Measurements from ENCODE around the gene ATG7. TPM values are rescaled to one million over a fixed set of nuclear protein-coding genes. Genes with fewer than 3 reads are reported as not detected.

Gene ATG7
- total RNA-seq, 1 experiment from 2014 or later, result 36.0 TPM

DNA sequence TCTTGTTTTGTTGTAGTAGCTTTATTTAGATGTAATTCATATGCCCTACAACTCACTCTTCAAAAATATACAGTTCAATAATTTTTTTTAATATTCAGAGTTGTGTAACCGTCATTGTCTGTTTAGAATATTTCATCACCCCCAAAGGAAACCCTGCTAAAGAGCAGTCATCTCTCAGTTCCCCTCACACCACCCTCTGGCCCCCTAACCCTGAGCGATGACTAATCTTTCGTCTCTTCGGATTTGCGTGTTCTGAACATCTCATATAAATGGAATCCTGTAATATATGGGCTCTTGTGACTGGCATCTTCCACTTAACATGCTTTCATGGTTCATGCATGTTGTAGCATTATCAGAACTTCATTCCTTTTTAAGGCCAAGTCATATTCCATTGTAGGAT is 183.8 kb downstream of the ATG7 start:
- intact Hi-C loops (cut with micrococcal nuclease; ENCODE audit: unreplicated experiment) (no loop called here), in situ Hi-C loops (cut with HindIII; ENCODE audit: low pct_unique_long_range_greater_than_20kb, low sequenced_read_pairs) (no loop called here)
- ATAC-seq (no peak), DNase-seq (ENCODE audit: low read depth, low spot score) (no peak)
- H3K4me3 ChIP-seq (ENCODE audit: low read depth in 2 of 2, low read length in 2 of 2), result no peak overlapping the region
- TF ChIP-seq TCF7L2 (IDR thresholded peaks at IDR 0.05; ENCODE audit: low read depth, low read length) (no peak), POLR2AphosphoS5 (IDR thresholded peaks at IDR 0.05; ENCODE audit: low read depth, low read length) (no peak), SIN3A (IDR thresholded peaks at IDR 0.05; ENCODE audit: borderline replicate concordance, insufficient read depth, low read depth, low read length) (no peak)
- TF ChIP-seq, protein P1, sequence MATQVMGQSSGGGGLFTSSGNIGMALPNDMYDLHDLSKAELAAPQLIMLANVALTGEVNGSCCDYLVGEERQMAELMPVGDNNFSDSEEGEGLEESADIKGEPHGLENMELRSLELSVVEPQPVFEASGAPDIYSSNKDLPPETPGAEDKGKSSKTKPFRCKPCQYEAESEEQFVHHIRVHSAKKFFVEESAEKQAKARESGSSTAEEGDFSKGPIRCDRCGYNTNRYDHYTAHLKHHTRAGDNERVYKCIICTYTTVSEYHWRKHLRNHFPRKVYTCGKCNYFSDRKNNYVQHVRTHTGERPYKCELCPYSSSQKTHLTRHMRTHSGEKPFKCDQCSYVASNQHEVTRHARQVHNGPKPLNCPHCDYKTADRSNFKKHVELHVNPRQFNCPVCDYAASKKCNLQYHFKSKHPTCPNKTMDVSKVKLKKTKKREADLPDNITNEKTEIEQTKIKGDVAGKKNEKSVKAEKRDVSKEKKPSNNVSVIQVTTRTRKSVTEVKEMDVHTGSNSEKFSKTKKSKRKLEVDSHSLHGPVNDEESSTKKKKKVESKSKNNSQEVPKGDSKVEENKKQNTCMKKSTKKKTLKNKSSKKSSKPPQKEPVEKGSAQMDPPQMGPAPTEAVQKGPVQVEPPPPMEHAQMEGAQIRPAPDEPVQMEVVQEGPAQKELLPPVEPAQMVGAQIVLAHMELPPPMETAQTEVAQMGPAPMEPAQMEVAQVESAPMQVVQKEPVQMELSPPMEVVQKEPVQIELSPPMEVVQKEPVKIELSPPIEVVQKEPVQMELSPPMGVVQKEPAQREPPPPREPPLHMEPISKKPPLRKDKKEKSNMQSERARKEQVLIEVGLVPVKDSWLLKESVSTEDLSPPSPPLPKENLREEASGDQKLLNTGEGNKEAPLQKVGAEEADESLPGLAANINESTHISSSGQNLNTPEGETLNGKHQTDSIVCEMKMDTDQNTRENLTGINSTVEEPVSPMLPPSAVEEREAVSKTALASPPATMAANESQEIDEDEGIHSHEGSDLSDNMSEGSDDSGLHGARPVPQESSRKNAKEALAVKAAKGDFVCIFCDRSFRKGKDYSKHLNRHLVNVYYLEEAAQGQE (IDR thresholded peaks at IDR 0.05; ENCODE audit: insufficient read depth in 1 of 2, low read depth in 2 of 2, low read length in 1 of 2), result no peak
- TF ChIP-seq, protein P2, sequence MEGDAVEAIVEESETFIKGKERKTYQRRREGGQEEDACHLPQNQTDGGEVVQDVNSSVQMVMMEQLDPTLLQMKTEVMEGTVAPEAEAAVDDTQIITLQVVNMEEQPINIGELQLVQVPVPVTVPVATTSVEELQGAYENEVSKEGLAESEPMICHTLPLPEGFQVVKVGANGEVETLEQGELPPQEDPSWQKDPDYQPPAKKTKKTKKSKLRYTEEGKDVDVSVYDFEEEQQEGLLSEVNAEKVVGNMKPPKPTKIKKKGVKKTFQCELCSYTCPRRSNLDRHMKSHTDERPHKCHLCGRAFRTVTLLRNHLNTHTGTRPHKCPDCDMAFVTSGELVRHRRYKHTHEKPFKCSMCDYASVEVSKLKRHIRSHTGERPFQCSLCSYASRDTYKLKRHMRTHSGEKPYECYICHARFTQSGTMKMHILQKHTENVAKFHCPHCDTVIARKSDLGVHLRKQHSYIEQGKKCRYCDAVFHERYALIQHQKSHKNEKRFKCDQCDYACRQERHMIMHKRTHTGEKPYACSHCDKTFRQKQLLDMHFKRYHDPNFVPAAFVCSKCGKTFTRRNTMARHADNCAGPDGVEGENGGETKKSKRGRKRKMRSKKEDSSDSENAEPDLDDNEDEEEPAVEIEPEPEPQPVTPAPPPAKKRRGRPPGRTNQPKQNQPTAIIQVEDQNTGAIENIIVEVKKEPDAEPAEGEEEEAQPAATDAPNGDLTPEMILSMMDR (IDR thresholded peaks at IDR 0.05), result no peak
- no peaks in the 10 kb centered on the region for H3K36me3 ChIP-seq (ENCODE audit: control insufficient read depth, insufficient read depth, low read length)
- no TSS peak for BruUV-seq (replicated peaks)
- no peaks in the 10 kb centered on the region for H3K27me3 ChIP-seq (ENCODE audit: control insufficient read depth, insufficient read depth, low read length)
- H3K27ac ChIP-seq (ENCODE audit: low read length), result no peak overlapping the region
- ChIA-PET CTCF (no interaction called here), POLR2A (no interaction called here)
- no peaks in the 10 kb centered on the region; the same call in 1 of the 2 replicates for H3K4me1 ChIP-seq (ENCODE audit: control insufficient read depth, insufficient read depth, low read length)
- H3K9me3 ChIP-seq (ENCODE audit: control insufficient read depth, insufficient read depth, low read depth, low read length), result no peaks in the 10 kb centered on the region

DNA sequence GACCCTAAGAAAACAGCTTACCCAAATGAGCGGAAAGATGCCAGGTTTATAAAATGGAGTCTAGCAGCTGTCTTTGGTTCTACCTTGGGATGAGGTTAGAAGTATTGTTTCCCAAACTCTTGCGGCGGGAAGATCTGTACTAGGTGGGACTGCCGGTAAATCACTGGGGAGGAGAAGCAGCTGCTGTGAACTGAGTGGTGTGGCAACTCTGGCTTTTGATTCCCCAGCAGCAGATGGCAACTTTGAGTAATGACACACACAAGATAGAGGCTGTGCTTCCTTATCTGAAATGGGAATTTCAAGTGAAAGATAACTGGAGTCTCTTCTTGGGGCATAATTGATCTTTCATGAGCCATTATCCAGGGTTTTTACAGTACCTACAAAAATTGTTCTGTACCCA is 184.9 kb downstream of the ATG7 start:
- POLR2A ChIA-PET, result no interaction called here
- TF ChIP-seq SIN3A (IDR thresholded peaks at IDR 0.05; ENCODE audit: borderline replicate concordance, insufficient read depth, low read depth, low read length) (no peak), POLR2AphosphoS5 (IDR thresholded peaks at IDR 0.05; ENCODE audit: low read depth, low read length) (no peak), TCF7L2 (IDR thresholded peaks at IDR 0.05; ENCODE audit: low read depth, low read length) (no peak)
- TF ChIP-seq, protein P2 (IDR thresholded peaks at IDR 0.05), result no peak
- TF ChIP-seq, protein P1 (IDR thresholded peaks at IDR 0.05; ENCODE audit: insufficient read depth in 1 of 2, low read depth in 2 of 2, low read length in 1 of 2), result no peak
- DNase-seq (ENCODE audit: low read depth, low spot score), result no peak
- no peaks in the 10 kb centered on the region for H3K27me3 ChIP-seq (ENCODE audit: control insufficient read depth, insufficient read depth, low read length)
- BruUV-seq (replicated peaks), result no TSS peak
- H3K4me3 ChIP-seq (ENCODE audit: low read depth in 2 of 2, low read length in 2 of 2), result no peak overlapping the region
- ATAC-seq, result no peak
- CTCF ChIA-PET, result interaction anchor here (0.6 kb wide), 2 partner anchors 205 to 210 kb away, joined by 4 to 5 read pairs; no protein-coding TSS in a partner anchor
- H3K36me3 ChIP-seq (ENCODE audit: control insufficient read depth, insufficient read depth, low read length), result no peaks in the 10 kb centered on the region
- no peak overlapping the region for H3K27ac ChIP-seq (ENCODE audit: low read length)
- in situ Hi-C loops (cut with HindIII; ENCODE audit: low pct_unique_long_range_greater_than_20kb, low sequenced_read_pairs), result no loop called here
- H3K4me1 ChIP-seq (ENCODE audit: control insufficient read depth, insufficient read depth, low read length), result no peaks in the 10 kb centered on the region; the same call in 1 of the 2 replicates
- intact Hi-C loops (cut with micrococcal nuclease; ENCODE audit: unreplicated experiment), result no loop called here
- H3K9me3 ChIP-seq (ENCODE audit: control insufficient read depth, insufficient read depth, low read depth, low read length), result no peaks in the 10 kb centered on the region
